Esophagus squamous epithelium (tissue), 5 donors: Measurements from ENCODE around the gene FCHSD1. TPM values are rescaled to one million over a fixed set of nuclear protein-coding genes. Genes with fewer than 3 reads are reported as not detected.

Experiments used
- DNase-seq: peaks from one replicate; lab custom pipeline; 2025; lab: John Stamatoyannopoulos, UW
- H3K27ac ChIP-seq, 4 donors: fragments of 200-600 bp; sonication (generic); one replicate each; pipeline ENCODE4 v1.5.1; 2016 to 2019; ENCODE audit warnings: mild to moderate bottlenecking in 1 of 4
- H3K27me3 ChIP-seq, 4 donors: fragments of 200-600 bp; sonication (generic); 1 replicate in 3 of 4; 2 replicates in 1 of 4; pipeline versions ENCODE4 v1.5.1 to v1.6.0; 2017 to 2021; ENCODE audit warnings: antibody characterized with exemption in 1 of 4
- H3K36me3 ChIP-seq, 3 donors: fragments of 200-600 bp; sonication (generic); one replicate each; pipeline ENCODE4 v1.5.1; 2016 to 2019
- H3K4me1 ChIP-seq, 3 donors: fragments of 200-600 bp; sonication (generic); one replicate each; pipeline ENCODE4 v1.5.1; 2017 to 2019
- H3K4me3 ChIP-seq, 4 donors: fragments of 200-600 bp; sonication (generic); 1 replicate in 3 of 4; 2 replicates in 1 of 4; pipeline ENCODE4 v1.5.1; 2016 to 2019; ENCODE audit warnings: mild to moderate bottlenecking in 2 of 4, moderate library complexity in 1 of 4
- H3K9me3 ChIP-seq, 3 donors: fragments of 200-600 bp; sonication (generic); one replicate each; pipeline ENCODE4 v1.5.1; 2016 to 2019
- POLR2A ChIP-seq, 4 donors: fragments of 450-650 bp; IDR thresholded peaks; one replicate each; pipeline ENCODE4 v1.6.1; 2017; ENCODE audit warnings: antibody characterized with exemption in 4 of 4, mild to moderate bottlenecking in 4 of 4, moderate library complexity in 3 of 4
- WGBS, 2 donors: methylation state at CpG; one replicate each; pipeline ENCODE4 v1.1.5; 2018; 5-methylcytosine and 5-hydroxymethylcytosine counted together
- intact Hi-C: fragments of 100-400 bp; cut with DNase I; formaldehyde crosslinking; loops from one replicate; pipeline ENCODE4 v1.15.0; 2022
- total RNA-seq, 4 donors: library from RNA; depleted of rRNA; stranded (reverse); fragments of >200 nt; gene quantifications; one replicate each; pipeline ENCODE4 v1.1.0, GENCODE V29; 2016
- TF ChIP-seq, protein P1 (sequence below), 6 experiments: fragments of 450-650 bp in 4 of 6; fragments of 200-600 bp in 2 of 6; sonication (generic) in 2 of 6; IDR thresholded peaks; one replicate each; pipeline ENCODE4 v1.5.1; 2016 to 2019; ENCODE audit warnings: antibody characterized with exemption in 6 of 6, mild to moderate bottlenecking in 4 of 6, moderate library complexity in 4 of 6
- donor health status: DM: yes; HTN: yes; CAD: no.

Gene FCHSD1
- total RNA-seq, 4 donors from 2014 or later, result 6.0 to 27.7 (median 10.4) TPM

DNA sequence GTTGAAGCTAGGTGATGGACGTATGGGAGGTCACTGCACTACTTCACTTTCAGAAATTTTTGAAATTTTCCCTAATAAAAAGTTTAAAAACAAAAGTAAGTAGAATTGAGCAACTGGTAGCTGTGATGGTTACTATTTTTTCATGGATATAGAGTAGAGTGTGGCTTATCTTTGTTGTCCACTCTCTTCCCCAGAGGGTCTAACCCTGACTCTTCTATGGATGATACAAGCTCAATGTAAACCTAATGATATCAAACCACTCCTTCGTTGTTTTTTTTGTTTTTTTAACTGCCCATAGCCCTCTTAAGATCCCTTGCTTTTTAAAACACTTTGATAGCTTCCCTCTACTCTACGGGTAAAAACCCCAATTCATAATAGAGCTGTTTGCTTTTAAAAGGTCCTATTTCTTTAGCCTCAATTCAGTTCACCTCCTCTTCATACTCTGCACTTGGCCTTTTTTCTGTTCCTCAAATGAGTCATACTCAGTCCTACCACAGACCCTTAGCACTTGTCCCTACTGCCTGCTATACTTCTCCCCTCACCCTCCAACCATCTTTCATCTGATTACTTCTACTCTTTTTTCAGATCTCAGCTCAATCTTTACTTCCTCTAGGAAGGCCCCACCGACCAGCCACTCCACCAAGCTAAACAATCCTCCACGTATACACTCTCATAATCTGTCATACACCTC is 17.2 kb downstream of the FCHSD1 start:
- no peaks in the 10 kb centered on the region for H3K9me3 ChIP-seq
- no peaks in the 10 kb centered on the region for H3K27me3 ChIP-seq
- H3K27ac ChIP-seq, result no peak overlapping the region
- peaks cover 26 to 50% (median 31%) of the 10 kb centered on the region in 3 donors for H3K4me1 ChIP-seq
- H3K4me3 ChIP-seq, result no peak overlapping the region
- 73 to 77% methylated on average over 5 of the region's 5 CpGs for WGBS, 2 donors
- DNase-seq, result no peak
- TF ChIP-seq, protein P1, sequence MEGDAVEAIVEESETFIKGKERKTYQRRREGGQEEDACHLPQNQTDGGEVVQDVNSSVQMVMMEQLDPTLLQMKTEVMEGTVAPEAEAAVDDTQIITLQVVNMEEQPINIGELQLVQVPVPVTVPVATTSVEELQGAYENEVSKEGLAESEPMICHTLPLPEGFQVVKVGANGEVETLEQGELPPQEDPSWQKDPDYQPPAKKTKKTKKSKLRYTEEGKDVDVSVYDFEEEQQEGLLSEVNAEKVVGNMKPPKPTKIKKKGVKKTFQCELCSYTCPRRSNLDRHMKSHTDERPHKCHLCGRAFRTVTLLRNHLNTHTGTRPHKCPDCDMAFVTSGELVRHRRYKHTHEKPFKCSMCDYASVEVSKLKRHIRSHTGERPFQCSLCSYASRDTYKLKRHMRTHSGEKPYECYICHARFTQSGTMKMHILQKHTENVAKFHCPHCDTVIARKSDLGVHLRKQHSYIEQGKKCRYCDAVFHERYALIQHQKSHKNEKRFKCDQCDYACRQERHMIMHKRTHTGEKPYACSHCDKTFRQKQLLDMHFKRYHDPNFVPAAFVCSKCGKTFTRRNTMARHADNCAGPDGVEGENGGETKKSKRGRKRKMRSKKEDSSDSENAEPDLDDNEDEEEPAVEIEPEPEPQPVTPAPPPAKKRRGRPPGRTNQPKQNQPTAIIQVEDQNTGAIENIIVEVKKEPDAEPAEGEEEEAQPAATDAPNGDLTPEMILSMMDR (IDR thresholded peaks at IDR 0.05), result no peak
- intact Hi-C loops, result no loop called here
- peaks cover 0 to 40% (median 8%) of the 10 kb centered on the region in 3 donors for H3K36me3 ChIP-seq

DNA sequence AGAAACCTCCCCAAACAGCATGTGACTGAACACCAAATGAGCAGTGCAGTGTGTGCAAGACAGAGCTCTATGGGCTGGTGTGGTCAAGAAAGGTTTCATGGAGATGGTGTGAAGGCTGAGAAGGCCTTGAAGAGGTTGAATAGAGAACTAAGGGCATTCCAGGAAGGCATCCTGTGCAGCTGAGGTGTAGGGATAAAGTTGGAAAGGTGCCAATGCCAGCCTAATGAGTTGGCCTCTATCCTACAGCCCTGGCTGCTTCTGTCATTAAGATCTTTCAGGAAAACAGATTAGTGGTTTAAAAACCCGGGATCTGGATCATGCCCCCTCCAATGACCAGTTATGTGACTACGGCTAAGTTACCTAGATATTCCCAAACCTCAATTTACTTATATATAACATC is 18.6 kb downstream of the FCHSD1 start:
- no peak for TF ChIP-seq POLR2A (IDR thresholded peaks at IDR 0.05)
- TF ChIP-seq, protein P1 (IDR thresholded peaks at IDR 0.05), result no peak
- Histone ChIP-seq H3K4me1 (peaks cover 22 to 37% (median 24%) of the 10 kb centered on the region in 3 donors), H3K27ac (no peak overlapping the region), H3K9me3 (no peaks in the 10 kb centered on the region), H3K27me3 (no peaks in the 10 kb centered on the region), H3K36me3 (peaks cover 13 to 53% (median 22%) of the 10 kb centered on the region in 3 donors), H3K4me3 (no peak overlapping the region)
- no peak for DNase-seq
- WGBS, 2 donors, result 83 to 84% methylated on average over 2 of the region's 2 CpGs
- intact Hi-C loops, result no loop called here

DNA sequence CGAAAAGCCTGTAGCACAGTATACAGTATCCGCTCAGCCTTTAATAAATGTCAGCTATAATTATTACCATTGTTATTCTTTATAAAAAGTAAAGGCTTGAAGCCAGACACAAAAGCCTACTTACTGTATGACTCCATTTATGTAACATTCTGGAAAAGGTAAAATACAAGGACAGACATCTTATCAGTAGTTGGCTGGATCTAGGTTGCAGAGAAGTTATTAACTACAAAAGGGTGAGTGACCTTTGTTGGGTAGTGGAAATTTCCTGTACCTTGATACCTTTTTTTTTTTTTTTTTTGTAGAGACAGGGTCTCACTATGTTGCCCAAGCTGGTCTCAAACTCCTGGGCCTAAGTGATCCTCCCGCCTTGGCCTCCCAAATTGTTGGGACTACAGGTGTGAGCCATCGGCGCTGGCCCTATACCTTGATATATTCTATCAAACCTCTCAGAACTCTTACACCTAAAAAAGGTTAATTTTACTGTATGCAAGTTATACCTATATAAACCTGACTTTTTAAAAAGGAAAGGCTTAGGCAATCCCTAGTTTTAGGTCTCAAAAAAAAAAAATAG is 20.6 kb downstream of the FCHSD1 start:
- no peak overlapping the region for H3K4me3 ChIP-seq
- no peaks in the 10 kb centered on the region for H3K9me3 ChIP-seq
- peaks cover 23 to 73% (median 24%) of the 10 kb centered on the region in 3 donors for H3K36me3 ChIP-seq
- no peak overlapping the region for H3K27ac ChIP-seq
- DNase-seq, result no peak
- H3K4me1 ChIP-seq, result peaks cover 11 to 23% (median 17%) of the 10 kb centered on the region in 3 donors
- 96% methylated on average over 5 of the region's 5 CpGs for WGBS, 2 donors
- no peaks in the 10 kb centered on the region for H3K27me3 ChIP-seq
- TF ChIP-seq POLR2A (IDR thresholded peaks at IDR 0.05), result no peak
- TF ChIP-seq, protein P1 (IDR thresholded peaks at IDR 0.05), result no peak
- intact Hi-C loops, result no loop called here

DNA sequence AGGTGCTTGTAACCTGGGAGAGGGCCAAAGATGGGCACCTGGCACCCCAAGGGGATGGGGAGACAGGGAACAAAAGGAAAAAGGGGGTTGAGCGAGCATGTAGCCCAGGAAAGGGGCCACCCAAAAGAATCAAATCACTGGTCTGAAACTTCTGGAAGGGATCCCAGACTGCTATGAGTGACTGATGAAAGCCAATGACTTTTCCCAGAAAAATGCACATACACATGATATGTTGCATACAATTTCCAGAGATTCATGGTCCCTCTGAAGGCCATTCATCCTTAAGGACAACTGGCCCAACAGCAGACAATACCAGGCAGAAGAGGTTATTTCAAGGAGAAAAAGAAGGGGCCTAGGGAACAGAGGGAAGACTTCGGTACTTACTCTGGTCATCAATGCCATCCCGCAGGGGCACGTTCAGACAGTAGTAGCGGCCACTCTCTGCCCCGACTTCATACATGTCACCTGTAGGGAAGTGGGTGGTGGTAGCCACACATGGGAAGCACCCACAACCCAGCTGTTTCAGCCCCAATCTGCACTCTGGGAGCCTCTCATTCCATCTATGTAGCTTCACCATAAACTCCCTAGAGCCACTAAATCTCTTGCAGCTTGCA is 22.9 kb downstream of the FCHSD1 start:
- Histone ChIP-seq H3K27me3 (no peaks in the 10 kb centered on the region), H3K4me1 (peaks cover 0 to 7% (median 4%) of the 10 kb centered on the region in 3 donors), H3K9me3 (no peaks in the 10 kb centered on the region), H3K4me3 (no peak overlapping the region), H3K36me3 (peaks cover 30 to 91% (median 40%) of the 10 kb centered on the region in 3 donors), H3K27ac (no peak overlapping the region)
- TF ChIP-seq, protein P1 (IDR thresholded peaks at IDR 0.05), result no peak
- TF ChIP-seq POLR2A (IDR thresholded peaks at IDR 0.05), result no peak
- intact Hi-C loops, result no loop called here
- WGBS, 2 donors, result 90 to 92% methylated on average over 6 of the region's 6 CpGs
- DNase-seq, result no peak

DNA sequence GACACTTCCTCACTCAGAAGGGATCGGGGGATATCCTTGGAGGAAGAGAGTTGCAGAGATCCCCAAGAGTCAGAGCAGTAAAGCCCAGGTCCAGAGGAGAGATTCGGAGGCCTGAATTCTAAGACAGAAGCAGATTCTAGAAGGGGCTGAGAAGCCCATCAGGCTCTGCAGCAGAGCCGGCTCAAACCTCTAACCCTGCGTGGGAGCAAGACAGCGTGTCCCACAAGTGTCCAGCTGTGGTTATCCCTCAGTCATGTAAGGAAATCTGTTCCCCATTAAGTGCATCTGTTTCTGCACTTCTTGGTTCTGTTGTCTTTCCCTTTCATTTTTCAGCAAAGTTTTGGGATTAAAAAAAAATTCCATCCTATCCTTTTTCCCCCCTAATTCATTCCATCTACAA is 27.6 kb downstream of the FCHSD1 start:
- Histone ChIP-seq H3K36me3 (peaks cover 18 to 89% (median 55%) of the 10 kb centered on the region in 3 donors), H3K4me3 (no peak overlapping the region), H3K27ac (peak overlapping the region in 1 of 4 donors; percentile 9), H3K9me3 (no peaks in the 10 kb centered on the region), H3K4me1 (peaks cover 0 to 10% (median 3%) of the 10 kb centered on the region in 3 donors), H3K27me3 (no peaks in the 10 kb centered on the region)
- intact Hi-C loops, result no loop called here
- DNase-seq, result no peak
- TF ChIP-seq, protein P1 (IDR thresholded peaks at IDR 0.05), result no peak
- TF ChIP-seq POLR2A (IDR thresholded peaks at IDR 0.05), result no peak
- 57 to 79% methylated on average over 5 of the region's 5 CpGs for WGBS, 2 donors
